ENCODE data around the gene SLC5A12.
A peak's percentile ranks its signal among the peaks of the same experiment; 100 is the strongest.
"Not testable (repeated sequence)": the region's sequence is repeated elsewhere in the genome, so short reads cannot be mapped to it uniquely, and the experiment has no call there.

The SLC5A12 gene

GRCh38 chr11:26702406-26702805 lies 19.5 kb downstream of the SLC5A12 start:
- H3K27me3 Mint-ChIP-seq: no peaks in the 10 kb centered on the region
- ATAC-seq (no peak), DNase-seq (no peak)
- H3K4me1 Mint-ChIP-seq: no peaks in the 10 kb centered on the region
- peaks cover 0 to 4% of the 10 kb centered on the region in 2 donors for H3K9me3 Mint-ChIP-seq
- no peak overlapping the region for H3K4me3 Mint-ChIP-seq
- H3K27ac Mint-ChIP-seq: no peak overlapping the region

- Mint-ChIP-seq H3K9me3 (peaks cover 0 to 10% of the 10 kb centered on the region in 2 donors), H3K27me3 (no peaks in the 10 kb centered on the region), H3K4me3 (no peak overlapping the region), H3K4me1 (no peaks in the 10 kb centered on the region), H3K27ac (no peak overlapping the region)
- no peak for ATAC-seq
- DNase-seq: no peak
Observed at GRCh38 chr11:26700574-26701235, 21.2 kb downstream of the SLC5A12 start.

GRCh38 chr11:26698224-26698623 lies 23.6 kb downstream of the SLC5A12 start:
- Mint-ChIP-seq H3K9me3 (peaks cover 1 to 6% of the 10 kb centered on the region in 2 donors), H3K27me3 (no peaks in the 10 kb centered on the region), H3K4me1 (no peaks in the 10 kb centered on the region), H3K27ac (no peak overlapping the region), H3K4me3 (no peak overlapping the region)
- DNase-seq (no peak), ATAC-seq (no peak)

GRCh38 chr11:26696330-26696729 lies 25.5 kb downstream of the SLC5A12 start:
- DNase-seq: no peak
- H3K4me1 Mint-ChIP-seq: no peaks in the 10 kb centered on the region
- peaks cover 6 to 11% of the 10 kb centered on the region in 2 donors for H3K9me3 Mint-ChIP-seq
- no peak for ATAC-seq
- no peak overlapping the region for H3K27ac Mint-ChIP-seq
- H3K27me3 Mint-ChIP-seq: no peaks in the 10 kb centered on the region
- H3K4me3 Mint-ChIP-seq: no peak overlapping the region

DNA sequence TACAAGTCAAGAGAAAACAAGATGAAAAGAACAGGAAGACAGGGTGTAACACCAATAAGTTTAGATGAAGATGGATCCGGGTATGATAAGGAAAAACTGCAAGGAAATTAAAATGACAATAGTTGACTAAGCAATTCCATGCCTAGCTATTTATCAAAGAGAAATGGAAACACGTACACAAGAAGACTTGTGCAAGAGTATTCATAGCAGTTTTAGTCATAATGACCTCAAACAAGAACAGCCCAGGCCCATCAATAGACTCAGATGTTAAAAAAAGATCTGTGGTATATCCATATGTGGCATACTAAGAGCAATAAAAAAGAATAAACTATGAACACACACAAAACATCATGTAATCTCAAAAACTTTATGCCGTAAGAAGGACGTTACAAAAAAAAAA lies 33.2 kb downstream of the SLC5A12 start:
- H3K27ac Mint-ChIP-seq: no peak overlapping the region
- ATAC-seq: no peak
- H3K4me1 Mint-ChIP-seq: no peaks in the 10 kb centered on the region
- peaks cover 4 to 6% of the 10 kb centered on the region in 2 donors for H3K9me3 Mint-ChIP-seq
- H3K4me3 Mint-ChIP-seq: no peak overlapping the region
- no peak for DNase-seq
- H3K27me3 Mint-ChIP-seq: no peaks in the 10 kb centered on the region

- no peak overlapping the region for H3K4me3 Mint-ChIP-seq
- no peak overlapping the region for H3K27ac Mint-ChIP-seq
- H3K27me3 Mint-ChIP-seq: no peaks in the 10 kb centered on the region
- ATAC-seq: no peak
- DNase-seq: no peak
- peaks cover 0 to 4% of the 10 kb centered on the region in 2 donors for H3K9me3 Mint-ChIP-seq
- no peaks in the 10 kb centered on the region for H3K4me1 Mint-ChIP-seq
Observed at GRCh38 chr11:26687351-26687750, 34.5 kb downstream of the SLC5A12 start.

- no peak for DNase-seq
- no peak overlapping the region for H3K4me3 Mint-ChIP-seq
- H3K27me3 Mint-ChIP-seq: no peaks in the 10 kb centered on the region
- no peaks in the 10 kb centered on the region for H3K4me1 Mint-ChIP-seq
- ATAC-seq: no peak
- no peak overlapping the region for H3K27ac Mint-ChIP-seq
- peaks cover 6 to 12% of the 10 kb centered on the region in 2 donors for H3K9me3 Mint-ChIP-seq
Observed at GRCh38 chr11:26677566-26677965, 44.3 kb downstream of the SLC5A12 start.

GRCh38 chr11:26676641-26677040 lies 45.2 kb downstream of the SLC5A12 start:
- H3K4me1 Mint-ChIP-seq: no peaks in the 10 kb centered on the region
- peaks cover 6 to 12% of the 10 kb centered on the region in 2 donors for H3K9me3 Mint-ChIP-seq

GRCh38 chr11:26675233-26675928 lies 46.5 kb downstream of the SLC5A12 start:
- no peaks in the 10 kb centered on the region for H3K4me1 Mint-ChIP-seq
- no peak overlapping the region for H3K4me3 Mint-ChIP-seq
- no peak for DNase-seq
- no peaks in the 10 kb centered on the region for H3K27me3 Mint-ChIP-seq
- peaks cover 6 to 12% of the 10 kb centered on the region in 2 donors for H3K9me3 Mint-ChIP-seq
- no peak overlapping the region for H3K27ac Mint-ChIP-seq
- ATAC-seq: no peak

More at GRCh38 chr11:26676641-26677040, 45.2 kb downstream of the SLC5A12 start:
- Mint-ChIP-seq H3K27ac (no peak overlapping the region), H3K27me3 (no peaks in the 10 kb centered on the region), H3K4me3 (no peak overlapping the region)
- DNase-seq (no peak), ATAC-seq (no peak)

GRCh38 chr11:26665946-26666345 lies 55.9 kb downstream of the SLC5A12 start:
- Mint-ChIP-seq H3K9me3 (peaks cover 0 to 5% of the 10 kb centered on the region in 2 donors), H3K4me1 (no peaks in the 10 kb centered on the region), H3K27me3 (no peaks in the 10 kb centered on the region), H3K27ac (no peak overlapping the region), H3K4me3 (no peak overlapping the region)
- ATAC-seq: no peak
- DNase-seq: no peak

GRCh38 chr11:26665036-26665435 lies 56.8 kb downstream of the SLC5A12 start:
- Mint-ChIP-seq H3K9me3 (peaks cover 0 to 4% of the 10 kb centered on the region in 2 donors), H3K27ac (no peak overlapping the region), H3K27me3 (no peaks in the 10 kb centered on the region), H3K4me3 (no peak overlapping the region), H3K4me1 (no peaks in the 10 kb centered on the region)
- no peak for DNase-seq
- no peak for ATAC-seq

DNA sequence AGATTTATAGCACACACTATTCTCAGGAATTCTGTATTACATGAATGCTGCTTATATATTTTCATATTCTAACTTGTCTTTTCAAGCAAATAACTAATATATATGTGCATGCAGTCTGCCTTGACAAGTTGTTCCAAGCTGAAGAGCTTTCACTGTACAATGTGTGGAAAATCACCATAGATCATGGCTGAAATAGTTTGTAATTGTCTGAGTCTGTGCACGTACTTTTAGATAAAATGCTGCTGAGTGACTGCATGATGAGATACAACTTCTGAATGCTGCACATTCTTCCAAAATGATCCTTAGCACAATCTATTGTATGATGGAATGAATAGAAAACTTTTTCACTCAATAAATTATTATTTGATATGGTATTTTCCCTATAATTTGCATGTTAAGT lies 58.9 kb downstream of the SLC5A12 start:
- Mint-ChIP-seq H3K27ac (no peak overlapping the region), H3K9me3 (no peaks in the 10 kb centered on the region), H3K4me3 (no peak overlapping the region), H3K27me3 (no peaks in the 10 kb centered on the region), H3K4me1 (no peaks in the 10 kb centered on the region)
- DNase-seq (no peak), ATAC-seq (no peak)

GRCh38 chr11:26655287-26655686 lies 66.6 kb downstream of the SLC5A12 start:
- ATAC-seq (no peak), DNase-seq (no peak)
- Mint-ChIP-seq H3K27me3 (no peaks in the 10 kb centered on the region), H3K4me1 (no peaks in the 10 kb centered on the region), H3K27ac (no peak overlapping the region), H3K4me3 (no peak overlapping the region), H3K9me3 (no peaks in the 10 kb centered on the region)

- ATAC-seq (no peak), DNase-seq (no peak)
- H3K4me3 Mint-ChIP-seq: no peak overlapping the region
- no peaks in the 10 kb centered on the region for H3K9me3 Mint-ChIP-seq
- no peaks in the 10 kb centered on the region for H3K27me3 Mint-ChIP-seq
- H3K4me1 Mint-ChIP-seq: no peaks in the 10 kb centered on the region
- no peak overlapping the region for H3K27ac Mint-ChIP-seq
Observed at GRCh38 chr11:26651916-26652315, 69.9 kb downstream of the SLC5A12 start.

GRCh38 chr11:26649884-26650283 lies 72.0 kb downstream of the SLC5A12 start:
- Mint-ChIP-seq H3K4me1 (no peaks in the 10 kb centered on the region), H3K27me3 (no peaks in the 10 kb centered on the region), H3K4me3 (no peak overlapping the region), H3K27ac (no peak overlapping the region), H3K9me3 (no peaks in the 10 kb centered on the region)
- peak; percentile 69 for ATAC-seq
- peak; percentile 5 to 21 for DNase-seq

DNA sequence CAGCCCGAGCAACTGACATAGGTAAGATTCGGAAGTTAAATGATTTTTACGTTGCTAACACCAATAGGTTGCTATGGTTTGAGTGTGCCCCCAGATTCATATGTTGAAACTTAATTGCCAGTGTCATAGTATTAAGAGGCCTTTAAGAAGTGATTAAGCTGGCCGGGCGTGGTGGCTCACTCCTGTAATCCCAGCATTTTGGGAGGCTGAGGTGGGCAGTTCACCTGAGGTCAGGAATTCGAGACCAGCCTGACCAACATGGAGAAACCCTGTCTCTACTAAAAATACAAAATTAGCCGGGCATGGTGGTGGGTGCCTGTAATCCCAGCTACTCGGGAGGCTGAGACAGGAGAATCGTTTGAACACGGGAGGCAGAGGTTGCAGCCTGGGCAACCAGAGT lies 78.5 kb downstream of the SLC5A12 start:
- not testable (repeated sequence) for H3K27me3 Mint-ChIP-seq, H3K27ac Mint-ChIP-seq, DNase-seq, H3K4me1 Mint-ChIP-seq, H3K4me3 Mint-ChIP-seq, ATAC-seq
- peaks cover 8 to 14% of the 10 kb centered on the region in 2 donors for H3K9me3 Mint-ChIP-seq

All from stimulated activated naive CD8-positive, alpha-beta T cell treated with anti-CD3 and anti-CD28 coated beads, Interleukin-15, amount 100 ng/mL, for 72 hours (primary cell).